GM18867 (cell line): ENCODE results near the gene CEBPA.

Experiments
- ATAC-seq: cut with Tn5 transposase; IDR thresholded peaks from one replicate; pipeline ENCODE4 v1.9.1; 2021; ENCODE audit warnings: mild to moderate bottlenecking, moderate library complexity; ENCODE audit not compliant: unreplicated experiment

Gene CEBPA

GRCh38 chr19:33302175-33302973 lies at the start of gene CEBPA:
TSS of gene CEBPA (minus strand) at chr19:33302534. CDS start at chr19:33302414, 120 bp downstream.
- ATAC-seq = peak; percentile 84

- no peak for ATAC-seq
Observed at GRCh38 chr19:33350538-33351309, 48.4 kb upstream of the CEBPA start.

GRCh38 chr19:33349319-33350289 lies 47.3 kb upstream of the CEBPA start:
- ATAC-seq = no peak

- ATAC-seq = no peak
Observed at GRCh38 chr19:33348301-33349010, 46.1 kb upstream of the CEBPA start.

- no peak for ATAC-seq
Observed at GRCh38 chr19:33347300-33347699, 45.0 kb upstream of the CEBPA start.

GRCh38 chr19:33346665-33347064 lies 44.3 kb upstream of the CEBPA start:
- no peak for ATAC-seq

- ATAC-seq = no peak
Observed at GRCh38 chr19:33345163-33345562, 42.8 kb upstream of the CEBPA start.

- ATAC-seq = no peak
Observed at GRCh38 chr19:33344573-33344925, 42.2 kb upstream of the CEBPA start.

GRCh38 chr19:33343859-33344572 lies 41.7 kb upstream of the CEBPA start:
- no peak for ATAC-seq

- no peak for ATAC-seq
Observed at GRCh38 chr19:33343301-33343700, 41.0 kb upstream of the CEBPA start.

- no peak for ATAC-seq
Observed at GRCh38 chr19:33340991-33341390, 38.7 kb upstream of the CEBPA start.

GRCh38 chr19:33339016-33339984 lies 37.0 kb upstream of the CEBPA start:
- ATAC-seq = no peak

GRCh38 chr19:33335446-33335845 lies 33.1 kb upstream of the CEBPA start:
- ATAC-seq = no peak

- no peak for ATAC-seq
Observed at GRCh38 chr19:33334271-33334670, 31.9 kb upstream of the CEBPA start.

GRCh38 chr19:33333642-33334041 lies 31.3 kb upstream of the CEBPA start:
- no peak for ATAC-seq

GRCh38 chr19:33333151-33333550 lies 30.8 kb upstream of the CEBPA start:
- no peak for ATAC-seq

- ATAC-seq = no peak
Observed at GRCh38 chr19:33332248-33332647, 29.9 kb upstream of the CEBPA start.

- no peak for ATAC-seq
Observed at GRCh38 chr19:33329736-33330135, 27.4 kb upstream of the CEBPA start.

- no peak for ATAC-seq
Observed at GRCh38 chr19:33329060-33329459, 26.7 kb upstream of the CEBPA start.
